CD14-positive monocyte (primary cell): Measurements from ENCODE around the gene ZDHHC4. TPM values are rescaled to one million over a fixed set of nuclear protein-coding genes. Genes with fewer than 3 reads are reported as not detected.
"Not testable (repeated sequence)": the region's sequence is repeated elsewhere in the genome, so short reads cannot be mapped to it uniquely, and the experiment has no call there.

Experiments
- DNase-seq, 3 donors: peaks; one replicate each; pipeline ENCODE4 v3.0.0-alpha.2; 2011 to 2022
- H2AFZ ChIP-seq: 2 replicates; pipeline ENCODE4 v1.6.0; 2012; ENCODE audit warnings: mild to moderate bottlenecking, low read depth, low read length, inconsistent platforms; ENCODE audit not compliant: insufficient read depth, poor library complexity, severe bottlenecking
- H3K27ac ChIP-seq, 2 donors: 1 replicate in 1 of 2; 2 replicates in 1 of 2; pipeline ENCODE4 v1.5.1; 2012 to 2013; ENCODE audit warnings: low read length in 2 of 2, control low read depth in 1 of 2, inconsistent platforms in 1 of 2, low read depth in 1 of 2, mild to moderate bottlenecking in 1 of 2
- H3K27me3 ChIP-seq, 2 donors: one replicate each; pipeline versions ENCODE4 v1.6.0 to v1.6.1; 2011 to 2013; ENCODE audit warnings: low read length in 2 of 2; ENCODE audit not compliant: control insufficient read depth in 2 of 2, insufficient read depth in 2 of 2
- H3K36me3 ChIP-seq, 2 donors: replicated peaks in 1 of 2; 1 replicate in 1 of 2; 2 replicates in 1 of 2; pipeline versions ENCODE4 v1.5.1 to v1.6.1; 2012 to 2013; ENCODE audit warnings: low read length in 2 of 2, control low read depth in 1 of 2, inconsistent platforms in 1 of 2, mild to moderate bottlenecking in 1 of 2; ENCODE audit not compliant: insufficient read depth in 2 of 2, control insufficient read depth in 1 of 2
- H3K4me1 ChIP-seq, 2 donors: 1 replicate in 1 of 2; 2 replicates in 1 of 2; pipeline versions ENCODE4 v1.5.1 to v1.6.1; 2012 to 2013; ENCODE audit warnings: low read length in 2 of 2, control low read depth in 1 of 2, inconsistent platforms in 1 of 2, mild to moderate bottlenecking in 1 of 2, moderate library complexity in 1 of 2; ENCODE audit not compliant: insufficient read depth in 2 of 2, control insufficient read depth in 1 of 2
- H3K4me2 ChIP-seq: replicated peaks from 2 replicates; pipeline ENCODE3; 2012; ENCODE audit warnings: low read length, moderate library complexity, mild to moderate bottlenecking; ENCODE audit not compliant: poor library complexity, severe bottlenecking; ENCODE audit errors: extremely low read depth
- H3K4me3 ChIP-seq, 3 experiments: fragments of 200-600 bp in 1 of 3; sonication (generic) in 1 of 3; replicated peaks in 1 of 3; 1 replicate in 2 of 3; 2 replicates in 1 of 3; pipeline ENCODE4 v1.5.1; 2011 to 2013; ENCODE audit warnings: low read length in 3 of 3, mild to moderate bottlenecking in 3 of 3, control low read depth in 2 of 3, low read depth in 2 of 3, inconsistent platforms in 1 of 3, moderate library complexity in 1 of 3
- H3K79me2 ChIP-seq: 2 replicates; pipeline ENCODE4 v1.6.0; 2012; ENCODE audit warnings: mild to moderate bottlenecking, control low read depth, inconsistent platforms, low read length, moderate library complexity; ENCODE audit not compliant: insufficient read depth
- H3K9ac ChIP-seq: 2 replicates; pipeline ENCODE4 v1.6.0; 2017; ENCODE audit warnings: low read length, mild to moderate bottlenecking; ENCODE audit not compliant: insufficient read depth, poor library complexity, severe bottlenecking
- H3K9me3 ChIP-seq, 2 donors: replicated peaks in 1 of 2; 1 replicate in 1 of 2; 2 replicates in 1 of 2; pipeline versions ENCODE4 v1.5.1 to v1.6.1; 2012 to 2013; ENCODE audit warnings: low read length in 2 of 2, control low read depth in 1 of 2; ENCODE audit not compliant: control insufficient read depth in 1 of 2, insufficient read depth in 1 of 2
- H4K20me1 ChIP-seq: 2 replicates; pipeline ENCODE4 v1.6.0; 2012; ENCODE audit warnings: mild to moderate bottlenecking, low read length, control low read depth, moderate library complexity; ENCODE audit not compliant: insufficient read depth
- H3K27ac Mint-ChIP-seq, 7 donors: one replicate each; pipeline ENCODE4 v1.8.0; 2020; ENCODE audit warnings: mild to moderate bottlenecking in 7 of 7, mixed read lengths in 7 of 7, moderate library complexity in 6 of 7, inconsistent platforms in 2 of 7
- H3K27me3 Mint-ChIP-seq, 3 donors: one replicate each; pipeline ENCODE4 v1.8.0; 2021 to 2022; ENCODE audit warnings: low read depth in 3 of 3, mild to moderate bottlenecking in 3 of 3, mixed read lengths in 3 of 3, moderate library complexity in 3 of 3, inconsistent platforms in 1 of 3
- H3K36me3 Mint-ChIP-seq, 2 donors: one replicate each; pipeline ENCODE4 v1.8.0; 2020; ENCODE audit warnings: mixed read lengths in 2 of 2, inconsistent platforms in 1 of 2, mild to moderate bottlenecking in 1 of 2
- H3K4me1 Mint-ChIP-seq: one replicate; pipeline ENCODE4 v1.8.0; 2020; ENCODE audit warnings: mild to moderate bottlenecking, mixed read lengths
- H3K4me3 Mint-ChIP-seq, 2 donors: one replicate each; pipeline ENCODE4 v1.8.0; 2020; ENCODE audit warnings: mild to moderate bottlenecking in 2 of 2, mixed read lengths in 2 of 2, moderate library complexity in 1 of 2
- H3K9me3 Mint-ChIP-seq, 7 donors: one replicate each; pipeline ENCODE4 v1.8.0; 2020 to 2022; ENCODE audit warnings: mixed read lengths in 7 of 7, mild to moderate bottlenecking in 6 of 7, moderate library complexity in 6 of 7, inconsistent platforms in 2 of 7
- CTCF ChIP-seq: fragments of 200-600 bp; IDR thresholded peaks from one replicate; pipeline ENCODE4 v1.8.0; 2022; ENCODE audit warnings: antibody characterized with exemption, mild to moderate bottlenecking
- WGBS: methylation state at CpG from one replicate; pipeline ENCODE4 v1.1.5; 2013; ENCODE audit warnings: missing lambda C conversion rate; ENCODE audit not compliant: insufficient coverage; 5-methylcytosine and 5-hydroxymethylcytosine counted together
- intact Hi-C, 2 donors: fragments of 100-400 bp; cut with micrococcal nuclease; formaldehyde crosslinking; loops; one replicate each; pipeline versions ENCODE4 v1.15.0 to v1.15.1; 2023
- polyA plus RNA-seq, 3 donors: library from polyadenylated mRNA; depleted of rRNA in 1 of 3; unstranded in 2 of 3; stranded (reverse) in 1 of 3; fragments of 300-500 nt in 2 of 3; fragments of >200 nt in 1 of 3; fragmentation: Illumina TruSeq in 2 of 3; gene quantifications; 1 replicate in 2 of 3; 2 replicates in 1 of 3; pipeline ENCODE4 v1.2.3, GENCODE V29; 2012 to 2021

Gene ZDHHC4
- polyA plus RNA-seq, 3 donors = 30.3 to 55.6 (median 52.9) TPM

DNA sequence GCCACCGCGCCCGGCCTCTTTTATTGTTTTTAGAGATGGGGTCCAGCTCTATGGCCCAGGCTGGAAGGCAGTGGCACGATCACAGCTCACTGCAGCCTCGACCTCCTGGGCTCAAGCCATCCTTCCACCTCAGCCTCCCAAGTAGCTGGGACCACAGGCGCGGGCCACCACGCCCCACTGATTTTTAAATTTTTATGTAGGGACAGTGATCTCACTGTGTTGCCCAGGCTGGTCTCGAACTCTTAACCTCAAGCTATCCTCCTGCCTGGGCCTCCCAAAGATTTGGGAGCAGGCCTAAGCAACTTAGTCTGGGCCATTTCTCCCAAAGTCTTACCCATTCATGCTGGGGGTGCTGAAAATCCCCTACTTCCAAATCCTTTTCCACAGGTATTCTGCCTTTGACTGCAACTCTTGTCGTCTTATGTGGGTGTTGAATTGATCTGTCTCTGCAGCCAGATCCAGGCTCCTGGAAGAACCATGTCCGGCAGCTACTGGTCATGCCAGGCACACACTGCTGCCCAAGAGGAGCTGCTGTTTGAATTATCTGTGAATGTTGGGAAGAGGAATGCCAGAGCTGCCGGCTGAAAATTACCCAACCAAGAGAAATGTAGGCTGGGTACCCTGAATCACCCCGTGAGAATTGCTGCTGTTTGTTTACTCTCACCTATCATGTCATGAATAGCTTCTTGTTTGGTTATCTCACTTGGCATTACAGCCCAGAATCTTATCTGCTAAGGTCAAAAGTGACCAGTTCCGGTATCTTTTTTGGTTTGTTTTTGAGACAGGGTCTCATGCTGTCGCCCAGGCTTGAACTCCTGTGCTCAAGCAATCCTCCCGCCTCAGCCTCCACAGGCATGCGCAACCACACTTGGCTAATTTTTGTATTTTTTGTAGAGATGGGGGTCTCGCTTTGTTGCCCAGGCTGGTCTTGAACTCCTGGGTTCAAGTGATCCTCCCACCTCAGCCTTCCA lies 1.1 kb downstream of the ZDHHC4 start:
- Mint-ChIP-seq H3K27ac (peak overlapping the region in 5 of 7 donors; percentile 86 to 93 (median 91)), H3K27me3 (peaks cover 0 to 6% (median 2%) of the 10 kb centered on the region in 3 donors), H3K4me3 (peak overlapping the region; percentile 16 to 84), H3K9me3 (peaks cover 0 to 4% (median 0%) of the 10 kb centered on the region in 7 donors), H3K36me3 (peaks cover 27 to 44% of the 10 kb centered on the region in 2 donors), H3K4me1 (peaks cover 18% of the 10 kb centered on the region)
- Histone ChIP-seq H3K9ac (no peak overlapping the region), H3K36me3 (peaks cover 20 to 32% of the 10 kb centered on the region in 2 donors), H3K4me3 (peak overlapping the region in 1 of 3 experiments; percentile 86), H3K27me3 (no peaks in the 10 kb centered on the region), H3K79me2 (peaks cover 2% of the 10 kb centered on the region), H3K9me3 (no peaks in the 10 kb centered on the region), H3K4me1 (peaks cover 12 to 14% of the 10 kb centered on the region in 2 donors), H3K27ac (peak overlapping the region in 1 of 2 donors; percentile 92), H2AFZ (peak overlapping the region; percentile 95), H4K20me1 (no peaks in the 10 kb centered on the region), H3K4me2 (peak overlapping the region; percentile 87)
- no peak for DNase-seq
- intact Hi-C loops = no loop called here
- no peak for TF ChIP-seq CTCF
- 100% methylated on average over 8 of the region's 18 CpGs for WGBS

DNA sequence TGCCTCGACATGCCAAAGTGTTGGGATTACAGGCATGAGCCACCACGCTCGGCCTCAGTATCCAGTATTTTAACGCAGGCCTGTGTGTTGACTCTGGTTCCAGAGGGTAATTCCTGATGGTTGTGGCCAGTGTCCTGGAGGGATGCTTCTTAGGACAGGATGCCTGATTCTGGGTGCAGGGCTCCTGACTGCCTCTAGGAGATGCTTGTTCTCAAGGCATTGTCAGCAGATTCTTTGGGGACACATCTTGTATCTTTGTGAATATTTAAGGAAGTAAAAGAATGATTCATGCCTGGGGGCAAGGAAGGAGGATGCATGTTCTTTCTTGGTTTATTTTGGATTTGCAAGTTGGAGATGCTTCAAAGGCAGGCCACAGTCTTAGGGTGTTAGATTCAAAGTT lies 2.2 kb downstream of the ZDHHC4 start:
- intact Hi-C loops = no loop called here
- Histone ChIP-seq H3K27ac (peak overlapping the region in 1 of 2 donors; percentile 13), H3K9me3 (no peaks in the 10 kb centered on the region), H3K27me3 (no peaks in the 10 kb centered on the region), H3K9ac (no peak overlapping the region), H2AFZ (no peak overlapping the region), H3K4me2 (no peak overlapping the region), H3K4me1 (peaks cover 12 to 14% of the 10 kb centered on the region in 2 donors), H3K79me2 (peaks cover 2% of the 10 kb centered on the region), H3K4me3 (no peak overlapping the region), H3K36me3 (peaks cover 28 to 43% of the 10 kb centered on the region in 2 donors), H4K20me1 (no peaks in the 10 kb centered on the region)
- peak; percentile 58 to 78 (median 71) for DNase-seq
- Mint-ChIP-seq H3K4me3 (peak overlapping the region in 1 of 2 donors; percentile 4), H3K27ac (peak overlapping the region in 4 of 7 donors; percentile 10 to 70 (median 52)), H3K27me3 (peaks cover 0 to 5% (median 2%) of the 10 kb centered on the region in 3 donors), H3K36me3 (peaks cover 32 to 52% of the 10 kb centered on the region in 2 donors), H3K9me3 (peaks cover 0 to 4% (median 0%) of the 10 kb centered on the region in 7 donors), H3K4me1 (peaks cover 18% of the 10 kb centered on the region)
- 100% methylated on average over 4 of the region's 4 CpGs for WGBS
- TF ChIP-seq CTCF = peak; percentile 48

DNA sequence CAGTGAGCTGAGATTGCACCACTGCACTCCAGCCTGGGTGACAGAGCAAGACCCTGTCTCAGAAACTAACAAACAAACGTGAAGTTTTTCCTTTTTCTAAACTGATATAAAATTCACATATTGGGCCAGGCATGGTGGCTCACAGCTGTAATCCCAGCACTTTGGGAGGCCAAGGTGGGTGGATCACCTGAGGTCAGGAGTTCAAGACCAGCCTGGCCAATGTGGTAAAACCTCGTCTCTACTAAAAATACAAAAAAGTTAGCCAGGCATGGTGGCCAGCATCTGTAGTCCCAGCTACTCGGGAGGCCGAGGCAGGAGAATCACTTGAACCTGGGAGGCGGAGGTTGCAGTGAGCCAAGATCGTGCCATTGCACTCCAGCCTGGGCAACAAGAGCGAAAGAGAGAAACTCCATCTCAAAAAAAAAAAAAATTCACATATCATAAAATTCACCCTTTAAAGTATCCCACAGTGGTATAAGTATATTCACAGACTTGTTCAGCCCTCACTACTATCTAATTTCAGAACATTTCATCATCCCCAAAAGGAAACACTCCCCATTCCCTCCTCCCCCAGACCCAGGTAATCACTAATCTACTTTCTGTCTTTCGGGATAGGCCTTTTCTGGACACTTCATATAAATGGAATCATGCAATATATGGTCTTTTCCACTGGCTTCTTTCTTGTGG lies 8.6 kb downstream of the ZDHHC4 start:
- DNase-seq, H3K4me3 Mint-ChIP-seq, H3K27ac ChIP-seq, H3K9ac ChIP-seq, H4K20me1 ChIP-seq, H3K79me2 ChIP-seq, H3K27me3 ChIP-seq, H3K9me3 ChIP-seq, H3K27me3 Mint-ChIP-seq, H2AFZ ChIP-seq, H3K4me2 ChIP-seq, H3K9me3 Mint-ChIP-seq, H3K4me3 ChIP-seq, H3K27ac Mint-ChIP-seq, H3K4me1 Mint-ChIP-seq: not testable (repeated sequence)
- intact Hi-C loops = loop anchor here (5.0 kb wide), 1 partner anchor 46 kb away; no protein-coding TSS in a partner anchor
- Histone ChIP-seq H3K4me1 (peaks cover 10 to 13% of the 10 kb centered on the region in 2 donors), H3K36me3 (peaks cover 37 to 72% of the 10 kb centered on the region in 2 donors)
- WGBS = 96% methylated on average over 5 of the region's 8 CpGs
- peaks cover 54 to 74% of the 10 kb centered on the region in 2 donors for H3K36me3 Mint-ChIP-seq
